KOPT-K1 (cell line): Measurements from ENCODE around the gene RHBDF2.

Experiments
- H3K27ac ChIP-seq: fragments of 200-600 bp; sonication (generic); 2 replicates; pipeline ENCODE4 v1.5.1; 2016; ENCODE audit warnings: antibody characterized with exemption, mild to moderate bottlenecking, low read depth, low read length; ENCODE audit not compliant: poor library complexity, severe bottlenecking
- H3K36me3 ChIP-seq: fragments of 200-600 bp; sonication (generic); 2 replicates; pipeline ENCODE4 v1.5.1; 2017; ENCODE audit warnings: antibody characterized with exemption, mild to moderate bottlenecking, low read length, moderate library complexity; ENCODE audit not compliant: insufficient read depth
- H3K9me3 ChIP-seq: fragments of 200-600 bp; sonication (generic); 2 replicates; pipeline ENCODE4 v1.5.1; 2017; ENCODE audit warnings: antibody characterized with exemption, low read length, mild to moderate bottlenecking; ENCODE audit not compliant: insufficient read depth, poor library complexity, severe bottlenecking

RHBDF2 gene

GRCh38 chr17:76502341-76503211, 1.4 kb upstream of the RHBDF2 start:
- H3K27ac ChIP-seq = no peak overlapping the region
- no peaks in the 10 kb centered on the region for H3K9me3 ChIP-seq
- H3K36me3 ChIP-seq = no peaks in the 10 kb centered on the region

- no peaks in the 10 kb centered on the region for H3K36me3 ChIP-seq
- H3K9me3 ChIP-seq = no peaks in the 10 kb centered on the region
- peak overlapping the region; percentile 21 for H3K27ac ChIP-seq
Observed at GRCh38 chr17:76501827-76502307, 644 bp upstream of the RHBDF2 start.

- no peak overlapping the region for H3K27ac ChIP-seq
- H3K9me3 ChIP-seq = no peaks in the 10 kb centered on the region
- H3K36me3 ChIP-seq = no peaks in the 10 kb centered on the region
Observed at GRCh38 chr17:76500747-76501017, 541 bp downstream of the RHBDF2 start.

GRCh38 chr17:76500074-76500746, 1.0 kb downstream of the RHBDF2 start:
- no peak overlapping the region for H3K27ac ChIP-seq
- no peaks in the 10 kb centered on the region for H3K36me3 ChIP-seq
- no peaks in the 10 kb centered on the region for H3K9me3 ChIP-seq

- H3K36me3 ChIP-seq = no peaks in the 10 kb centered on the region
- H3K9me3 ChIP-seq = no peaks in the 10 kb centered on the region
- H3K27ac ChIP-seq = no peak overlapping the region
Observed at GRCh38 chr17:76499267-76499667, 2.0 kb downstream of the RHBDF2 start.

GRCh38 chr17:76498876-76499251, 2.4 kb downstream of the RHBDF2 start:
- no peak overlapping the region for H3K27ac ChIP-seq
- no peaks in the 10 kb centered on the region for H3K36me3 ChIP-seq
- no peaks in the 10 kb centered on the region for H3K9me3 ChIP-seq

- no peak overlapping the region for H3K27ac ChIP-seq
- no peaks in the 10 kb centered on the region for H3K9me3 ChIP-seq
- H3K36me3 ChIP-seq = no peaks in the 10 kb centered on the region
Observed at GRCh38 chr17:76497979-76498875, 3.0 kb downstream of the RHBDF2 start.

- no peaks in the 10 kb centered on the region for H3K36me3 ChIP-seq
- H3K27ac ChIP-seq = no peak overlapping the region
- H3K9me3 ChIP-seq = no peaks in the 10 kb centered on the region
Observed at GRCh38 chr17:76497699-76497978, 3.6 kb downstream of the RHBDF2 start.

GRCh38 chr17:76496464-76496863, 4.8 kb downstream of the RHBDF2 start:
- H3K9me3 ChIP-seq = no peaks in the 10 kb centered on the region
- no peak overlapping the region for H3K27ac ChIP-seq
- H3K36me3 ChIP-seq = no peaks in the 10 kb centered on the region

- no peaks in the 10 kb centered on the region for H3K9me3 ChIP-seq
- H3K36me3 ChIP-seq = no peaks in the 10 kb centered on the region
- no peak overlapping the region for H3K27ac ChIP-seq
Observed at GRCh38 chr17:76495663-76496400, 5.4 kb downstream of the RHBDF2 start.

- Histone ChIP-seq H3K36me3 (no peaks in the 10 kb centered on the region), H3K9me3 (no peaks in the 10 kb centered on the region), H3K27ac (peak overlapping the region; percentile 63)
Observed at GRCh38 chr17:76493505-76494167, 7.6 kb downstream of the RHBDF2 start.

- Histone ChIP-seq H3K36me3 (no peaks in the 10 kb centered on the region), H3K27ac (peak overlapping the region; percentile 63)
Observed at GRCh38 chr17:76492989-76493501, 8.2 kb downstream of the RHBDF2 start.

GRCh38 chr17:76492123-76492988, 8.9 kb downstream of the RHBDF2 start:
- H3K27ac ChIP-seq = peak overlapping the region; percentile 63
- no peaks in the 10 kb centered on the region for H3K36me3 ChIP-seq
- H3K9me3 ChIP-seq = no peaks in the 10 kb centered on the region

More at GRCh38 chr17:76492989-76493501, 8.2 kb downstream of the RHBDF2 start:
- H3K9me3 ChIP-seq = no peaks in the 10 kb centered on the region
